K562 (cell line): ENCODE measurements around the gene BMI1. TPM values are rescaled to one million over a fixed set of nuclear protein-coding genes. Genes with fewer than 3 reads are reported as not detected.

Experiments used
- ATAC-seq: fragments of 200-7000 bp; cut with Tn5 transposase; 3 replicates; pipeline ENCODE4 v1.9.1; 2020; ENCODE audit warnings: moderate library complexity
- BruUV-seq: library from RNA; stranded (reverse); fragments of 400-500 nt; replicated peaks from 2 replicates; lab custom pipeline; 2021; lab: Mats Ljungman, UMichigan
- CTCF ChIA-PET: fragments of 300-600 bp; formaldehyde crosslinking; extraction: SDS; loops from one replicate; lab custom pipeline; 2021; ENCODE audit warnings: low intra/inter-chr PET ratio; lab: Yijun Ruan, JAX
- POLR2A ChIA-PET: fragments of 300-600, 350-650 bp; sonication (Branson Sonifier 250); formaldehyde crosslinking; extraction: SDS; loops from one replicate; lab custom pipeline; 2021; ENCODE audit warnings: antibody characterized with exemption, inconsistent platforms; lab: Yijun Ruan, JAX
- DNase-seq, 4 experiments: peaks; one replicate each; pipeline versions ENCODE4 v3.0.0 to v3.0.0-alpha.2; 2011 to 2018; ENCODE audit warnings: low spot score in 3 of 4, mixed read lengths in 3 of 4; ENCODE audit errors: extremely low read depth in 1 of 4
- FAIRE-seq: peaks from 2 replicates; lab custom pipeline; 2011; peaks lifted over from hg19 to GRCh38; lab: Jason Lieb, UNC
- H2AFZ ChIP-seq: 2 replicates; pipeline ENCODE4 v1.6.0; 2011; ENCODE audit warnings: low read depth, low read length, control low read depth, inconsistent platforms
- H3K27ac ChIP-seq: fragments of 200-600 bp; 3 replicates; pipeline ENCODE4 v1.8.0; 2011; ENCODE audit warnings: low read depth, mild to moderate bottlenecking, control low read depth, inconsistent platforms, low read length, moderate library complexity, mixed read lengths; ENCODE audit errors: extremely low read depth
- H3K27me3 ChIP-seq, 2 experiments: fragments of 300-600 bp in 1 of 2; 2 replicates in 1 of 2; 3 replicates in 1 of 2; pipeline versions ENCODE4 v1.6.0 to v1.8.0; 2011; ENCODE audit warnings: inconsistent platforms in 2 of 2, low read length in 2 of 2, mild to moderate bottlenecking in 1 of 2, mixed read lengths in 1 of 2, moderate library complexity in 1 of 2; ENCODE audit not compliant: control insufficient read depth in 2 of 2, insufficient read depth in 2 of 2
- H3K36me3 ChIP-seq: fragments of 300-600 bp; 3 replicates; pipeline ENCODE4 v1.8.0; 2011; ENCODE audit warnings: mild to moderate bottlenecking, low read length, inconsistent platforms; ENCODE audit not compliant: control insufficient read depth, insufficient read depth
- H3K4me1 ChIP-seq, 2 experiments: fragments of 200-600 bp in 1 of 2; replicated peaks in 1 of 2; 2 replicates in 1 of 2; 3 replicates in 1 of 2; pipeline versions ENCODE4 v1.5.1 to v1.8.0; 2011; ENCODE audit warnings: inconsistent platforms in 2 of 2, low read length in 2 of 2, mild to moderate bottlenecking in 1 of 2, mixed read lengths in 1 of 2, moderate library complexity in 1 of 2; ENCODE audit not compliant: control insufficient read depth in 2 of 2, insufficient read depth in 2 of 2
- H3K4me2 ChIP-seq: 2 replicates; pipeline ENCODE4 v1.6.1; 2011; ENCODE audit warnings: low read length, control low read depth, inconsistent platforms, mixed read lengths; ENCODE audit not compliant: insufficient read depth
- H3K4me3 ChIP-seq: fragments of 200-600 bp; sonication (generic), shearing (Covaris generic); 2 replicates; pipeline ENCODE4 v1.5.1; 2016; ENCODE audit warnings: control low read depth, inconsistent platforms
- H3K79me2 ChIP-seq: fragments of 200-600 bp; 3 replicates; pipeline ENCODE4 v1.8.0; 2011; ENCODE audit warnings: low read length, inconsistent platforms; ENCODE audit not compliant: control insufficient read depth, insufficient read depth
- H3K9ac ChIP-seq, 2 experiments: 2 replicates each; pipeline versions ENCODE4 v1.6.0 to v1.6.1; 2011; ENCODE audit warnings: low read depth in 2 of 2, low read length in 2 of 2, control low read depth in 1 of 2, inconsistent platforms in 1 of 2, mild to moderate bottlenecking in 1 of 2, mixed read lengths in 1 of 2; ENCODE audit not compliant: insufficient read depth in 1 of 2
- H3K9me1 ChIP-seq: one replicate; pipeline ENCODE4 v1.6.0; 2011; ENCODE audit warnings: inconsistent platforms, mild to moderate bottlenecking, low read length, moderate library complexity; ENCODE audit not compliant: control insufficient read depth, insufficient read depth
- H3K9me3 ChIP-seq: replicated peaks from 2 replicates; pipeline ENCODE4 v1.5.1; 2011; ENCODE audit warnings: low read depth, low read length, inconsistent platforms; ENCODE audit not compliant: control insufficient read depth, insufficient read depth
- H4K20me1 ChIP-seq: replicated peaks from 2 replicates; pipeline ENCODE4 v1.6.1; 2011; ENCODE audit warnings: low read length, inconsistent platforms, mixed read lengths; ENCODE audit not compliant: control insufficient read depth, insufficient read depth
- CXXC5 ChIP-seq: fragments of 250-450 bp; sonication (Bioruptor Pico); IDR thresholded peaks from 2 replicates; pipeline ENCODE4 v1.8.0; 2022; ENCODE audit warnings: inconsistent platforms, mild to moderate bottlenecking, moderate library complexity
- GABPB2 ChIP-seq: fragments of 250-450 bp; sonication (Bioruptor Pico); conservative IDR thresholded peaks from 2 replicates; pipeline ENCODE4 v1.5.1; 2021; ENCODE audit warnings: mild to moderate bottlenecking
- IRF2 ChIP-seq: sonication (generic); formaldehyde crosslinking; IDR thresholded peaks from 2 replicates; pipeline ENCODE4 v1.8.1; 2022; ENCODE audit warnings: mild to moderate bottlenecking, missing genetic modification reagents
- KDM1A ChIP-seq, 2 experiments: fragments of 450-650 bp; IDR thresholded peaks; 2 replicates each; pipeline ENCODE4 v1.6.1; 2016; ENCODE audit warnings: mild to moderate bottlenecking in 2 of 2
- MAZ ChIP-seq, 2 experiments: fragments of 450-650 bp in 1 of 2; sonication (generic) in 1 of 2; formaldehyde crosslinking; IDR thresholded peaks in 1 of 2; conservative IDR thresholded peaks in 1 of 2; 2 replicates each; pipeline versions ENCODE4 v1.4.0 to v1.5.0; 2020; ENCODE audit warnings: mild to moderate bottlenecking in 1 of 2, missing genetic modification reagents in 1 of 2
- MNT ChIP-seq, 2 experiments: fragments of 450-650 bp; conservative IDR thresholded peaks; 2 replicates each; pipeline ENCODE4 v1.6.1; 2017; ENCODE audit warnings: mild to moderate bottlenecking in 2 of 2, moderate library complexity in 2 of 2
- RNF2 ChIP-seq: sonication (generic); IDR thresholded peaks from 2 replicates; pipeline ENCODE4 v1.6.1; 2016
- SLC30A9 ChIP-seq: fragments of 250-450 bp; sonication (Bioruptor Pico); IDR thresholded peaks from 2 replicates; pipeline ENCODE4 v1.8.0; 2022; ENCODE audit warnings: mild to moderate bottlenecking, moderate library complexity
- SRSF1 ChIP-seq: fragments of 200-400 bp; formaldehyde crosslinking; IDR thresholded peaks from 2 replicates; pipeline ENCODE4 v1.6.1; 2017; ENCODE audit warnings: mild to moderate bottlenecking, low read depth, low read length, moderate library complexity
- WHSC1 ChIP-seq: IDR thresholded peaks from one replicate; pipeline ENCODE4 v1.6.1; 2012; ENCODE audit warnings: low read length, control low read depth, inconsistent platforms
- ZNF431 ChIP-seq: sonication (generic); formaldehyde crosslinking; IDR thresholded peaks from 2 replicates; pipeline ENCODE4 v1.8.0; 2022; ENCODE audit warnings: mild to moderate bottlenecking, missing genetic modification reagents
- WGBS: fragments of 100-300 bp; shearing (Covaris generic); methylation state at CpG from one replicate; pipeline ENCODE4 v1.1.6; 2016; ENCODE audit warnings: low coverage, mixed read lengths; ENCODE audit not compliant: insufficient coverage; ENCODE audit errors: missing lambda C conversion rate; 5-methylcytosine and 5-hydroxymethylcytosine counted together
- in situ Hi-C: fragments of 300-500 bp; cut with MboI; formaldehyde crosslinking; loops from 4 replicates; pipeline ENCODE4 v1.15.0; 2018; ENCODE audit warnings: inconsistent platforms, mixed read lengths
- intact Hi-C: fragments of 100-400 bp; cut with micrococcal nuclease; formaldehyde crosslinking; loops from 2 replicates; pipeline ENCODE4 v1.14.2; 2022
- polyA plus RNA-seq, 8 experiments: library from polyadenylated mRNA; depleted of rRNA in 4 of 8; stranded (reverse) in 5 of 8; unstranded in 3 of 8; fragments of >200 nt; fragmentation: Nextera tagmentation in 2 of 8; fragmentation: Illumina TruSeq in 1 of 8; extraction: Ambion mirVana in 2 of 8; extraction: Trizol in 1 of 8; gene quantifications; 2 replicates each; pipeline versions ENCODE4 v1.2.1 to v1.2.3, GENCODE V29; 2011 to 2014; ENCODE audit warnings: inconsistent platforms in 1 of 8, missing spikeins in 1 of 8
- total RNA-seq, 7 experiments: library from RNA; depleted of rRNA in 6 of 7; stranded (reverse); fragments of >200 nt in 6 of 7; fragmentation: Illumina TruSeq in 2 of 7; extraction: Trizol in 2 of 7; gene quantifications; 2 replicates each; pipeline versions ENCODE4 v1.2.1 to v1.2.3, GENCODE V29; 2011 to 2021; ENCODE audit warnings: low replicate concordance in 1 of 7
- TF ChIP-seq, protein P1 (sequence below), 2 experiments: fragments of 450-650 bp; IDR thresholded peaks; 2 replicates each; pipeline ENCODE4 v1.6.1; 2016

The BMI1 gene
- total and polyA plus RNA-seq, 9 of the 15 experiments (the other 6 are each of a cell fraction or from before 2014, with no cell fraction given), result 21.4 to 103 (median 70.8) TPM

DNA sequence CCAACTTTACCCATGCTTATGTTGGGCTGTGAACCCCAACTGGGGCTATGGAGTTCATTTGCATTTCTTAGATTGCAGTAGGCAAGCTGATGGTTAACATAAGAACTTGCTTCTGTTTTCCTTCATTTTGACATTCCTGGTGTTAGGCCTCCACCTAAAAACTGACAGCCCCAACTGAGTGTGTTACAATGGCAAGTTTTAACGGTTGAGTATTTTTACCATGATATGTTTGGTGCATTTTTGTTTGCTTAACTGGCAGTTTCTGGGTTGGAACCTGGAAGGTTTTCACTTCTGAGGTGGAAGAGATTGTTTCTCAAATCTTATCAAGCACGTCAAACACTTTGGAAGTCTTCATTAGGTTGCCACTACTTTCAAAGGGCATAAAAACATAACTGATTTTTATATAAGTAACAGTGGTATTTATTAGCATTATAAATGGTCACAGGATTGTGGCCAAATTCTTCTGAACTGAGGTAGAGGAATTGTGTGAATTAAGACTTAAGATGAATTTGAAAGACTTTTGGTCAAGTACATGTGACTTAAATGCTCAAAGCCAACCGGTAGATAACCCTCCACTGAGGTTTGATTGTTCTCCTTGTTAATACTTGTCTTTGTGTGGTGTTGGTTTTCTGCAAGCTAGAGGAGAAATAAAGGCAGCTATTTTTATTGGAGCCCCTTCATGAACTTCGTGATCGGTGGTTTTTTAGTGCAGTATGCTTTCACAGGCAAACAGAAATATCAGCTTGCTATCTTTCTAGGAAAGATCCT lies 2.8 kb downstream of the BMI1 start:
- H4K20me1 ChIP-seq, result 0 out of 2 replicates have a peak, but pooled peaks cover 6% of the 10 kb centered on the region

More for the DNA sequence above, 2.8 kb downstream of the BMI1 start:
- Histone ChIP-seq H3K79me2 (peaks cover 68% of the 10 kb centered on the region), H3K27ac (no peak overlapping the region), H3K9me3 (no peaks in the 10 kb centered on the region), H3K9me1 (no peaks in the 10 kb centered on the region), H3K36me3 (peaks cover 27% of the 10 kb centered on the region), H3K4me3 (peak overlapping the region; percentile 77; the same call in 1 of the 2 replicates), H3K9ac (peak overlapping the region in 1 of 2 experiments; percentile 65; a peak in 1 of 4 replicates), H3K4me2 (peak overlapping the region; percentile 16; the same call in 1 of the 2 replicates), H3K27me3 (peaks cover 6 to 7% of the 10 kb centered on the region in 2 experiments; a peak in 3 of 5 replicates), H2AFZ (no peak overlapping the region), H3K4me1 (peaks cover 13 to 21% of the 10 kb centered on the region in 2 experiments; a peak in 3 of 5 replicates)
- intact Hi-C loops (loop anchor here (5.0 kb wide), 1 partner anchor 189 kb away; no protein-coding TSS in a partner anchor), in situ Hi-C loops (no loop called here)
- DNase-seq (no peak), ATAC-seq (no peak), FAIRE-seq (peak; percentile 35)
- no TSS peak for BruUV-seq
- TF ChIP-seq GABPB2 (CRISPR knock-in tag) (no peak), ZNF431 (CRISPR knock-in tag) (no peak), IRF2 (CRISPR knock-in tag) (no peak), WHSC1 (no peak), SRSF1 (no peak), RNF2 (0 out of 2 replicates have a peak, but pooled peaks have one; percentile 14), KDM1A (IDR thresholded peaks at IDR 0.05) (0 out of 4 replicates have a peak, but pooled peaks of 1 of the 2 experiments have one; percentile 17), MNT (conservative IDR thresholded peaks at IDR 0.05) (0 out of 4 replicates have a peak, but pooled peaks of 1 of the 2 experiments have one; percentile 16), SLC30A9 (CRISPR knock-in tag) (no peak), MAZ (CRISPR knock-in tag; conservative IDR thresholded peaks at IDR 0.05 in 1 of 2, IDR thresholded peaks at IDR 0.05 in 1 of 2) (no peak), CXXC5 (CRISPR knock-in tag) (0 out of 2 replicates have a peak, but pooled peaks have one; percentile 7)
- TF ChIP-seq, protein P1, sequence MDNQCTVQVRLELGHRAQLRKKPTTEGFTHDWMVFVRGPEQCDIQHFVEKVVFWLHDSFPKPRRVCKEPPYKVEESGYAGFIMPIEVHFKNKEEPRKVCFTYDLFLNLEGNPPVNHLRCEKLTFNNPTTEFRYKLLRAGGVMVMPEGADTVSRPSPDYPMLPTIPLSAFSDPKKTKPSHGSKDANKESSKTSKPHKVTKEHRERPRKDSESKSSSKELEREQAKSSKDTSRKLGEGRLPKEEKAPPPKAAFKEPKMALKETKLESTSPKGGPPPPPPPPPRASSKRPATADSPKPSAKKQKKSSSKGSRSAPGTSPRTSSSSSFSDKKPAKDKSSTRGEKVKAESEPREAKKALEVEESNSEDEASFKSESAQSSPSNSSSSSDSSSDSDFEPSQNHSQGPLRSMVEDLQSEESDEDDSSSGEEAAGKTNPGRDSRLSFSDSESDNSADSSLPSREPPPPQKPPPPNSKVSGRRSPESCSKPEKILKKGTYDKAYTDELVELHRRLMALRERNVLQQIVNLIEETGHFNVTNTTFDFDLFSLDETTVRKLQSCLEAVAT (IDR thresholded peaks at IDR 0.05), result no peak
- CTCF ChIA-PET, result no interaction called here
- POLR2A ChIA-PET, result interaction anchor here (0.9 to 2.1 kb wide), 4 partner anchors 7 to 67 kb away, joined by 3 to 17 read pairs (median 6); partner anchors contain the start of gene COMMD3
- 0% methylated on average over 5 of the region's 5 CpGs for WGBS
